Measurements from ENCODE around the gene SLC6A18.
"Not testable (repeated sequence)": the region's sequence is repeated elsewhere in the genome, so short reads cannot be mapped to it uniquely, and the experiment has no call there.

Gene SLC6A18

DNA sequence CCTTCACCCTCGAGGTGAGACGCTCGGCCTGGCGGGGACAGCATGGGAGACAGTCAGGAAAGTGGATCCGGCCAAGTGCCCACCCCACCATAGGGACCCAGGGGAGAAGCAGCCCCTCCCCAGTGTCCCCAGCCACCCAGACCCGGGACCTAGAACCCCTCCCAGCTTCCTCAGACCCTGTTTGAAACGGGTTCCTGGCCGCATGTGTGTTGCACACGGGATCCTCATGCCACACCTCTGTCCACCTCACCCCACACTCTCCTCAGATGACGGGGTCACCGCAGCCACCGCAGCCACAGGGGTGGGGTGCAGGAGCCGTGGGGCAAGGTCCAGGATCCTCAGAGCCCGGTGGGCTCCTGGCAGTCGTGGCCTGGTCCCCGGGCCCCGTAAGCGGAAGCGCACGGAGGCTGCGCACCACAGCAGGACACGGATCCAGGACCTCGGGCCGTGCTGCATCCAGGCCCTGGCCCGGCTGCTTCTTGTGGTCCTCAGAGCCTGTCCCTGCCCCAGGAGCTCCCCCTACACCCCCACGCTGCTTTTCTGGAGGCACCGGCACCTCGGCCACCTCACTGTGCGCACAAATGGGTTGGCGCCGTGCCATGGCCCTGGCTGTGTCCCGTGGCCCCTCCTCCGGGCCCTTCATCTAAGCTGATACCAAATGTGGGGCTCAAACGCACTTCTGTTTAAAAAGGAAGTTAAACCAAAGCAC is 54.4 kb downstream of the SLC6A18 start:
- DNase-seq: no peak

- no peak for DNase-seq
Measured at GRCh38 chr5:1280177-1281037, 55.2 kb downstream of the SLC6A18 start.

DNA sequence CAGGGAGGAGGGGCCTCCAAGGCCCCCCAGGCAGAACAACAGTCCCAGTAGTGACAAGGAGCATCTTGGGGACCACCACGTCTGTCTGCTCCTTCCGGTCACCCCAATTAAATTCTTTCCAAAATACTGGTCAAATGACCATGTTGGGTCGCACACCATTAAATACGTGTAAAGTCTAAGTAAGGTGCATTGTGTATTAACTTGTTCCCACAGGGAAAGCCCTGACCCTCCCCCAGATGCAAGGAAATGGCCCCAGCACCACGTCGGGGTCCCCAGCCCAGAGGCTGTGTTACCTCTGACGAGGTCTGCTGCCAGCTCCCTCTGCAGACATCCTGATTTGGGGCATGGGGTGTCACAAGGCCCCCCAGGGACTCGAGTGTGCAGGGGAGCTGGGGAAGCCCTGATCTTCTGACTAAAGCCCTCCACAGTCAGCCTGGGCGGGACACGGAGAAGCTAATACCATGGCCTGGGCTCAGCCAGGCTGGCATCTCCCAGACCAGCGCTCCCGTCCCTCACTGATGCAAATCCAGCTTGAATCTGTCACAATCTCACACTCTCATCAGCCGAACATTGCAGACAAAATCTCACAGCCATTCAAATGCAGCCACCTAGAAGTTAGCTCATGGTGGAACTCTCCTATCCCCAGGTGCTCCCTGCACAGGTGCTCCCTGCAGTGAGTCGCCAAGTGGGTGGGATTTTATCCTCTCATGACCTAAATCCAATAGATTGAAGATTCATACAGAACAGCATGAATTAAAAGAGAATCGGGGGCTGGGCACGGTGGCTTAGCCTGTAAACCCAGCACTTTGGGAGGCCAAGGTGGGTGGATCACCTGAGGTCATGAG is 56.1 kb downstream of the SLC6A18 start:
- DNase-seq: no peak

DNA sequence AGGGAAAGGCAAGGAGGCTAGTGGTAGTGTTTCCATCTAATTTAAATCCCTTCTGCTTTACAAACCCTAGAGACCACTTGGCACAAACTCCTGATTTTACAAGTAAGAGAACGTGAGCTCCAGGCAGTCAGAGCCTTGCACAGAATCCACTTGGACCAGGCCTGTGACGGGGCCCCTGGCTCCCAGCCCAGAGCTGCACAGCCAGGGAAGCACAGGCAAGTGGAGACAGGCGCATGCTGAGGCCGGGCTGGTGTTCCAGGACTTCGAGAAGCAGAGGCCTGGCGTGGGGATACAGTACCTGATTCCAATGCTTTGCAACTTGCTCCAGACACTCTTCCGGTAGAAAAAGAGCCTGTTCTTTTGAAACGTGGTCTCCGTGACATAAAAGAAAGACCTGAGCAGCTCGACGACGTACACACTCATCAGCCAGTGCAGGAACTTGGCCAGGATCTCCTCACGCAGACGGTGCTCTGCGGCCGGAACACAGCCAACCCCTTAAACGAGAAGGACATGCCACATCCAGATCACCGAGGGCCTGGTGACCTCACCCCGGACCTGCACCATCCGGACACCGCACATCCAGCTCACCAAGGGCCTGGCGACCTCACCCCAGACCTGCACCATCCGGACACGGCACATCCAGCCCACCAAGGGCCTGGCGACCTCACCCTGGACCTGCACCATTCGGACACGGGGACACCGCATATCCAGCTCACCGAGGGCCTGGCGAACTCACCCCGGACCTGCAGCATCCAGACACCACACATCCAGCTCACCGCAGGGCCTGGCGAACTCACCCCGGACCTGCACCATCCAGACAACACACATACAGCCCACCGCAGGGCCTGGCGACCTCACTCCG is 57.2 kb downstream of the SLC6A18 start:
- DNase-seq: peak; percentile 61

GRCh38 chr5:1282993-1283728 is 58.0 kb downstream of the SLC6A18 start:
- DNase-seq: peak; percentile 43

DNA sequence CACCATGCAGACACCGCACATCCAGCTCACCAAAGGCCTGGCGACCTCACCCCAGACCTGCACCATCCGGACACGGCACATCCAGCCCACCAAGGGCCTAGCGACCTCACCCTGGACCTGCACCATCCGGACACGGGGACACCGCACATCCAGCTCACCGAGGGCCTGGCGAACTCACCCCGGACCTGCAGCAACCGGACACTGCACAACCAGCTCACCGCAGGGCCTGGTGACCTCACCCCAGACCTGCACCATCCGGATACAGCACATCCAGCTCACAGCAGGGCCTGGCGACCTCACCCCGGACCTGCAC is 58.5 kb downstream of the SLC6A18 start:
- DNase-seq: peak; percentile 56

DNA sequence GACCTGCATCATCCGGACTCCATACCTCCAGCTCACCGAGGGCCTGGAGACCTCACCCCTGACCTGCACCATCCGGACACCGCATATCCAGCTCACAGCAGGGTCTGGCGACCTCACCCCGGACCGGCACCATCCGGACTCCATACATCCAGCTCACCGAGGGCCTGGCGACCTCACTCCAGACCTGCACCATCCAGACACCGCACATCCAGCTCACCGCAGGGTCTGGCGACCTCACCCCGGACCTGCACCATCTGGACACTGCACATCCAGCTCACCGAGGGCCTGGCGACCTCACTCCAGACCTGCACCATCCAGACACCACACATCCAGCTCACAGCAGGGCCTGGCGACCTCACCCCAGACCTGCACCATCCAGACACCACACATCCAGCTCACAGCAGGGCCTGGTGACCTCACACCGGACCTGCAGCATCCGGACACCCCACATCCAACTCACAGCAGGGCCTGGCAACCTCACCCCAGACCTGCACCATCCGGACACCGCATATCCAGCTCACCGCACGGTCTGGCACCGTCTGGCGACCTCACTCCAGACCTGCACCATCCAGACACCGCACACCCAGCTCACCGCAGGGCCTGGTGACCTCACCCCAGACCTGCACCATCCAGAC is 59.3 kb downstream of the SLC6A18 start:
- not testable (repeated sequence) for DNase-seq

- peak; percentile 42 for DNase-seq
Measured at GRCh38 chr5:1285141-1285540, 60.0 kb downstream of the SLC6A18 start.

DNA sequence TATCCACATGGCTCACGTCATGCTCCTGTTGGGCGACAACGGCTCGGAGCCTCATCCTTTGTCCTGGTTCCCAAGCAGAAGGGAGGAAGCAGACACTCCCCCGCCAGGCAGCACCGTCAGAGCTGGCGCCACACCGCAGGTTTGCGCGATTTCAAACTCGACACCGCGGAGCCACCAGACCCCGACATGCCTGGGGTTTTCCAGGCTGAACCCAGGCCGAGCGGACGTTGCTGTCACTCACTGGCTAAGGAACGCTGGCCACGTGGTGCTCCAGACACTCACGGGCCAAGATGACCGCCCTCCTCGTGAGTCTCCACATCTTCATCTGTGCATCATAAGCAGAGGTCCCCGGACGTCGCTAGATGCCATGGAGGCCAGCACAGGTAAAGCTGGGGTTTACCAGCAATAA is 60.7 kb downstream of the SLC6A18 start:
- peak; percentile 48 for DNase-seq

GRCh38 chr5:1288439-1289335 is 63.5 kb downstream of the SLC6A18 start:
- peak; percentile 60 for DNase-seq

- not testable (repeated sequence) for DNase-seq
Measured at GRCh38 chr5:1289559-1289958, 64.4 kb downstream of the SLC6A18 start.

DNA sequence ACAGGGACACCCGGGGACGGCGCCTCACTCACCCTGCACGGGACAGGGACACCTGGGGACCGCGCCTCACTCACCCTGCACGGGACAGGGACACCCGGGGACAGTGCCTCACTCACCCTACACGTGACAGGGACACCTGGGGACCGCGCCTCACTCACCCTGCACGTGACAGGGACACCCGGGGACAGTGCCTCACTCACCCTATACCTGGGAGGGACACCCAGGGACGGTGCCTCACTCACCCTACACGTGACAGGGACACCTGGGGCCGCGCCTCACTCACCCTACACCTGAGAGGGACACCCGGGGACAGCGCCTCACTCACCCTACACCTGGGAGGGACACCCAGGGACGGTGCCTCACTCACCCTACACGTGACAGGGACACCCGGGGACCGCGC is 65.8 kb downstream of the SLC6A18 start:
- peak; percentile 50 for DNase-seq

- peak; percentile 55 for DNase-seq
Measured at GRCh38 chr5:1291611-1292080, 66.5 kb downstream of the SLC6A18 start.

DNA sequence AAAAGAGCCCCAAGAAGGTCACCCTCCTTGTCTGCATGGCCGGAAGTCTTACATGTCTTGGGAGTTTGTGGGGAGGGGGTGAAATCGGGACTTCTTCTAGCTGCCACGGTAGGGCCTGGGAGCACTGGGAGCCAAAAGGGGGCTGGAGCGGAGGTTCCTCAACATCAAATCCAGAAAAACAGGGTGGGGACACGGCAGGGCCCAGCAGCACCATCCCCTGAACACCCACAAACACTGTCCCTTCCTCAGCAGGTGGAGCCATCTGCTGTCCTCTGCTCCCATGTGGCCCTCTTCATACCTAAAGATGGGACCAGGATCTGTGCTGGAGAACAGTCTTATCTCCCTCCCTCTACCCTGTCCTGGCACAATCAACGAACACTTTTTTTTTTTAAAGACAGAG is 67.0 kb downstream of the SLC6A18 start:
- peak; percentile 37 for DNase-seq

GRCh38 chr5:1292846-1293415 is 67.8 kb downstream of the SLC6A18 start:
- DNase-seq: peak; percentile 39

DNA sequence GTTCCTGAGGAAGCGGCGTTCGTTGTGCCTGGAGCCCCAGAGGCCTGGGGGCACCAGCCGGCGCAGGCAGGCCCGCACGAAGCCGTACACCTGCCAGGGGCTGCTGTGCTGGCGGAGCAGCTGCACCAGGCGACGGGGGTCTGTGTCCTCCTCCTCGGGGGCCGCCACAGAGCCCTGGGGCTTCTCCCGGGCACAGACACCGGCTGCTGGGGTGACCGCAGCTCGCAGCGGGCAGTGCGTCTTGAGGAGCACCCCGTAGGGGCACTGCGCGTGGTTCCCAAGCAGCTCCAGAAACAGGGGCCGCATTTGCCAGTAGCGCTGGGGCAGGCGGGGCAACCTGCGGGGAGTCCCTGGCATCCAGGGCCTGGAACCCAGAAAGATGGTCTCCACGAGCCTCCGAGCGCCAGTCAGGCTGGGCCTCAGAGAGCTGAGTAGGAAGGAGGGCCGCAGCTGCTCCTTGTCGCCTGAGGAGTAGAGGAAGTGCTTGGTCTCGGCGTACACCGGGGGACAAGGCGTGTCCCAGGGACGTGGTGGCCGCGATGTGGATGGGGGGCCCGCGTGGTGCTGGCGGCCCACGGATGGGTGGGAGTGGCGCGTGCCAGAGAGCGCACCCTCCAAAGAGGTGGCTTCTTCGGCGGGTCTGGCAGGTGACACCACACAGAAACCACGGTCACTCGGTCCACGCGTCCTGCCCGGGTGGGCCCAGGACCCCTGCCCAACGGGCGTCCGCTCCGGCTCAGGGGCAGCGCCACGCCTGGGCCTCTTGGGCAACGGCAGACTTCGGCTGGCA is 68.4 kb downstream of the SLC6A18 start:
- DNase-seq: peak; percentile 59

DNA sequence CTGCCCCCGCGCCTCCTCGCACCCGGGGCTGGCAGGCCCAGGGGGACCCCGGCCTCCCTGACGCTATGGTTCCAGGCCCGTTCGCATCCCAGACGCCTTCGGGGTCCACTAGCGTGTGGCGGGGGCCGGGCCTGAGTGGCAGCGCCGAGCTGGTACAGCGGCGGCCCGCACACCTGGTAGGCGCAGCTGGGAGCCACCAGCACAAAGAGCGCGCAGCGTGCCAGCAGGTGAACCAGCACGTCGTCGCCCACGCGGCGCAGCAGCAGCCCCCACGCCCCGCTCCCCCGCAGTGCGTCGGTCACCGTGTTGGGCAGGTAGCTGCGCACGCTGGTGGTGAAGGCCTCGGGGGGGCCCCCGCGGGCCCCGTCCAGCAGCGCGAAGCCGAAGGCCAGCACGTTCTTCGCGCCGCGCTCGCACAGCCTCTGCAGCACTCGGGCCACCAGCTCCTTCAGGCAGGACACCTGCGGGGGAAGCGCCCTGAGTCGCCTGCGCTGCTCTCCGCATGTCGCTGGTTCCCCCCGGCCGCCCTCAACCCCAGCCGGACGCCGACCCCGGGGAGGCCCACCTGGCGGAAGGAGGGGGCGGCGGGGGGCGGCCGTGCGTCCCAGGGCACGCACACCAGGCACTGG is 69.1 kb downstream of the SLC6A18 start:
- no peak for DNase-seq
